Mononuclear cell (primary cell): Measurements from ENCODE around the gene UBE2R2. TPM values are rescaled to one million over a fixed set of nuclear protein-coding genes. Genes with fewer than 3 reads are reported as not detected.
"Not testable (repeated sequence)": the region's sequence is repeated elsewhere in the genome, so short reads cannot be mapped to it uniquely, and the experiment has no call there.

ENCODE experiments used
- H3K27me3 ChIP-seq: 2 replicates; pipeline ENCODE4 v1.6.0; 2011; ENCODE audit warnings: low read length, control low read depth; ENCODE audit not compliant: insufficient read depth
- H3K4me1 ChIP-seq: 2 replicates; pipeline ENCODE4 v1.5.1; 2011; ENCODE audit warnings: mild to moderate bottlenecking, low read length, control low read depth; ENCODE audit not compliant: insufficient read depth
- H3K4me3 ChIP-seq: 2 replicates; pipeline ENCODE4 v1.5.1; 2011; ENCODE audit warnings: mild to moderate bottlenecking, low read length, moderate library complexity
- H3K9me3 ChIP-seq: 2 replicates; pipeline ENCODE4 v1.5.1; 2011; ENCODE audit warnings: low read depth, mild to moderate bottlenecking, control low read depth, low read length
- total RNA-seq: library from RNA; depleted of rRNA; stranded (reverse); fragments of >200 nt; gene quantifications from one replicate; pipeline ENCODE4 v1.2.3, GENCODE V29; 2012

Gene UBE2R2
- total RNA-seq, 1 donor = 21.2 TPM

GRCh38 chr9:33847894-33848205, 30.9 kb downstream of the UBE2R2 start:
- H3K27me3 ChIP-seq, H3K9me3 ChIP-seq, H3K4me3 ChIP-seq: not testable (repeated sequence)
- H3K4me1 ChIP-seq = peaks cover 58% of the 10 kb centered on the region

GRCh38 chr9:33850267-33850629, 33.3 kb downstream of the UBE2R2 start:
- Histone ChIP-seq H3K4me1 (peaks cover 38% of the 10 kb centered on the region), H3K27me3 (no peaks in the 10 kb centered on the region), H3K9me3 (no peaks in the 10 kb centered on the region)

GRCh38 chr9:33850677-33851076, 33.7 kb downstream of the UBE2R2 start:
- Histone ChIP-seq H3K4me1 (peaks cover 35% of the 10 kb centered on the region), H3K9me3 (no peaks in the 10 kb centered on the region), H3K4me3 (no peak overlapping the region), H3K27me3 (no peaks in the 10 kb centered on the region)

More at GRCh38 chr9:33850267-33850629, 33.3 kb downstream of the UBE2R2 start:
- H3K4me3 ChIP-seq = no peak overlapping the region

- no peak overlapping the region for H3K4me3 ChIP-seq
- peaks cover 33% of the 10 kb centered on the region for H3K4me1 ChIP-seq
- no peaks in the 10 kb centered on the region for H3K27me3 ChIP-seq
- H3K9me3 ChIP-seq = no peaks in the 10 kb centered on the region
Observed at GRCh38 chr9:33851301-33851700, 34.3 kb downstream of the UBE2R2 start.

GRCh38 chr9:33852216-33852826, 35.4 kb downstream of the UBE2R2 start:
- Histone ChIP-seq H3K4me3 (no peak overlapping the region), H3K27me3 (no peaks in the 10 kb centered on the region), H3K9me3 (no peaks in the 10 kb centered on the region), H3K4me1 (peaks cover 27% of the 10 kb centered on the region)

GRCh38 chr9:33856247-33856646, 39.3 kb downstream of the UBE2R2 start:
- peaks cover 22% of the 10 kb centered on the region for H3K4me1 ChIP-seq
- H3K4me3 ChIP-seq = no peak overlapping the region
- no peaks in the 10 kb centered on the region for H3K9me3 ChIP-seq
- no peaks in the 10 kb centered on the region for H3K27me3 ChIP-seq

- Histone ChIP-seq H3K27me3 (no peaks in the 10 kb centered on the region), H3K9me3 (no peaks in the 10 kb centered on the region)
Observed at GRCh38 chr9:33858423-33858822, 41.5 kb downstream of the UBE2R2 start.

GRCh38 chr9:33860200-33860871, 43.4 kb downstream of the UBE2R2 start:
- Histone ChIP-seq H3K4me3 (no peak overlapping the region), H3K4me1 (peaks cover 12% of the 10 kb centered on the region), H3K27me3 (no peaks in the 10 kb centered on the region), H3K9me3 (no peaks in the 10 kb centered on the region)

More at GRCh38 chr9:33858423-33858822, 41.5 kb downstream of the UBE2R2 start:
- peaks cover 12% of the 10 kb centered on the region for H3K4me1 ChIP-seq
- no peak overlapping the region for H3K4me3 ChIP-seq

- Histone ChIP-seq H3K4me1 (peaks cover 8% of the 10 kb centered on the region), H3K4me3 (no peak overlapping the region)
Observed at GRCh38 chr9:33861917-33862453, 45.0 kb downstream of the UBE2R2 start.

GRCh38 chr9:33863027-33863426, 46.1 kb downstream of the UBE2R2 start:
- H3K27me3 ChIP-seq, H3K9me3 ChIP-seq, H3K4me3 ChIP-seq: not testable (repeated sequence)
- H3K4me1 ChIP-seq = peaks cover 15% of the 10 kb centered on the region

More at GRCh38 chr9:33861917-33862453, 45.0 kb downstream of the UBE2R2 start:
- H3K27me3 ChIP-seq = no peaks in the 10 kb centered on the region
- no peaks in the 10 kb centered on the region for H3K9me3 ChIP-seq

GRCh38 chr9:33867747-33868439, 50.9 kb downstream of the UBE2R2 start:
- Histone ChIP-seq H3K27me3 (no peaks in the 10 kb centered on the region), H3K9me3 (no peaks in the 10 kb centered on the region), H3K4me1 (peaks cover 13% of the 10 kb centered on the region), H3K4me3 (no peak overlapping the region)

GRCh38 chr9:33868440-33868973, 51.5 kb downstream of the UBE2R2 start:
- Histone ChIP-seq H3K4me1 (peaks cover 13% of the 10 kb centered on the region), H3K9me3 (no peaks in the 10 kb centered on the region), H3K4me3 (no peak overlapping the region), H3K27me3 (no peaks in the 10 kb centered on the region)

GRCh38 chr9:33869243-33869642, 52.3 kb downstream of the UBE2R2 start:
- not testable (repeated sequence) for H3K9me3 ChIP-seq, H3K4me3 ChIP-seq, H3K27me3 ChIP-seq
- peaks cover 13% of the 10 kb centered on the region for H3K4me1 ChIP-seq

- Histone ChIP-seq H3K9me3 (no peaks in the 10 kb centered on the region), H3K4me3 (no peak overlapping the region), H3K27me3 (no peaks in the 10 kb centered on the region), H3K4me1 (peaks cover 8% of the 10 kb centered on the region)
Observed at GRCh38 chr9:33877727-33878489, 60.9 kb downstream of the UBE2R2 start.
